B cell (primary cell): Measurements from ENCODE around the gene KIF13A. TPM values are rescaled to one million over a fixed set of nuclear protein-coding genes. Genes with fewer than 3 reads are reported as not detected.

Experiments used
- ATAC-seq: fragments of 200-7000 bp; cut with Tn5 transposase; one replicate; pipeline ENCODE4 v1.10.0; 2021; ENCODE audit warnings: low read depth, mild to moderate bottlenecking, moderate number of reproducible peaks, moderate library complexity
- CTCF ChIA-PET: fragments of 350-600 bp; sonication (Branson Sonifier 250); formaldehyde crosslinking; loops from one replicate; lab custom pipeline; 2021; ENCODE audit warnings: antibody characterized with exemption, inconsistent platforms; lab: Charles Lee
- POLR2A ChIA-PET: fragments of 350-600 bp; sonication (Branson Sonifier 250); formaldehyde crosslinking; loops from one replicate; lab custom pipeline; 2021; ENCODE audit warnings: antibody characterized with exemption; lab: Charles Lee
- DNase-seq: peaks from one replicate; pipeline ENCODE4 v3.0.0; 2013
- H2AFZ ChIP-seq: 2 replicates; pipeline ENCODE4 v1.6.1; 2012; ENCODE audit warnings: mild to moderate bottlenecking, low read depth, low read length; ENCODE audit not compliant: insufficient read depth, poor library complexity, severe bottlenecking
- H3K27ac ChIP-seq, 2 donors: 1 replicate in 1 of 2; 2 replicates in 1 of 2; pipeline ENCODE4 v1.5.1; 2012 to 2013; ENCODE audit warnings: low read length in 2 of 2, mild to moderate bottlenecking in 2 of 2, moderate library complexity in 1 of 2
- H3K27me3 ChIP-seq, 4 experiments: fragments of 200-600 bp in 1 of 4; sonication (generic) in 1 of 4; replicated peaks in 1 of 4; 1 replicate in 2 of 4; 2 replicates in 2 of 4; pipeline versions ENCODE4 v1.6.1 to v1.7.0; 2013 to 2016; ENCODE audit warnings: low read length in 3 of 4, mild to moderate bottlenecking in 2 of 4, mixed read lengths in 1 of 4, moderate library complexity in 1 of 4; ENCODE audit not compliant: insufficient read depth in 4 of 4, control insufficient read depth in 3 of 4; ENCODE audit errors: control extremely low read depth in 1 of 4
- H3K36me3 ChIP-seq, 2 experiments: replicated peaks in 1 of 2; 1 replicate in 1 of 2; 2 replicates in 1 of 2; pipeline versions ENCODE4 v1.6.1 to v1.7.1; 2013; ENCODE audit warnings: low read length in 1 of 2; ENCODE audit not compliant: insufficient read depth in 2 of 2, control insufficient read depth in 1 of 2; ENCODE audit errors: control extremely low read depth in 1 of 2, extremely low read depth in 1 of 2
- H3K4me1 ChIP-seq, 2 donors: fragments of 200-600 bp in 1 of 2; sonication (generic) in 1 of 2; 1 replicate in 1 of 2; 2 replicates in 1 of 2; pipeline versions ENCODE4 v1.5.1 to v1.6.1; 2013 to 2017; ENCODE audit warnings: low read length in 2 of 2; ENCODE audit not compliant: control insufficient read depth in 2 of 2, insufficient read depth in 2 of 2
- H3K4me2 ChIP-seq: replicated peaks from 2 replicates; pipeline ENCODE3; 2012; ENCODE audit warnings: mild to moderate bottlenecking, low read depth, low read length; ENCODE audit not compliant: poor library complexity, severe bottlenecking
- H3K4me3 ChIP-seq, 5 experiments: fragments of 200-600 bp in 1 of 5; sonication (generic) in 1 of 5; 1 replicate in 3 of 5; 2 replicates in 2 of 5; pipeline versions ENCODE4 v1.5.1 to v1.7.0; 2011 to 2016; ENCODE audit warnings: low read length in 4 of 5, mild to moderate bottlenecking in 4 of 5, low read depth in 2 of 5, control low read depth in 1 of 5, moderate library complexity in 1 of 5; ENCODE audit not compliant: insufficient read depth in 1 of 5; ENCODE audit errors: control extremely low read depth in 1 of 5, extremely low read depth in 1 of 5
- H3K79me2 ChIP-seq: fragments of 200-600 bp; sonication (generic); one replicate; pipeline ENCODE4 v1.6.0; 2016; ENCODE audit warnings: low read length; ENCODE audit not compliant: control insufficient read depth, insufficient read depth
- H3K9ac ChIP-seq: fragments of 200-600 bp; sonication (generic); 2 replicates; pipeline ENCODE4 v1.6.1; 2017; ENCODE audit warnings: mild to moderate bottlenecking, low read length, moderate library complexity
- H3K9me3 ChIP-seq, 3 donors: one replicate each; pipeline versions ENCODE4 v1.6.1 to v1.7.1; 2013; ENCODE audit warnings: low read length in 2 of 3; ENCODE audit not compliant: control insufficient read depth in 2 of 3, insufficient read depth in 1 of 3; ENCODE audit errors: control extremely low read depth in 1 of 3
- H4K20me1 ChIP-seq: 2 replicates; pipeline ENCODE4 v1.6.0; 2012; ENCODE audit warnings: mild to moderate bottlenecking, low read length; ENCODE audit not compliant: insufficient read depth, control insufficient read depth, poor library complexity, severe bottlenecking
- H3K27ac Mint-ChIP-seq: one replicate; pipeline ENCODE4 v1.8.0; 2021; ENCODE audit warnings: mixed read lengths
- H3K27me3 Mint-ChIP-seq: one replicate; pipeline ENCODE4 v1.8.0; 2021; ENCODE audit warnings: mixed read lengths
- H3K4me1 Mint-ChIP-seq: one replicate; pipeline ENCODE4 v1.8.0; 2021; ENCODE audit warnings: mixed read lengths
- H3K4me3 Mint-ChIP-seq: one replicate; pipeline ENCODE4 v1.8.0; 2021; ENCODE audit warnings: mixed read lengths
- H3K9me3 Mint-ChIP-seq: one replicate; pipeline ENCODE4 v1.8.0; 2022; ENCODE audit warnings: mixed read lengths; ENCODE audit not compliant: insufficient read depth
- CTCF ChIP-seq: fragments of 200-600 bp; IDR thresholded peaks from one replicate; pipeline ENCODE4 v1.8.0; 2022; ENCODE audit warnings: antibody characterized with exemption, mild to moderate bottlenecking
- EZH2 ChIP-seq: IDR thresholded peaks from 2 replicates; pipeline ENCODE4 v1.6.1; 2012; ENCODE audit warnings: borderline replicate concordance, low read depth, mild to moderate bottlenecking, moderate library complexity, low read length; ENCODE audit not compliant: insufficient read depth, poor library complexity, severe bottlenecking
- WGBS: methylation state at CpG from one replicate; pipeline ENCODE4 v1.1.5; 2013; ENCODE audit warnings: missing lambda C conversion rate; ENCODE audit not compliant: insufficient coverage; 5-methylcytosine and 5-hydroxymethylcytosine counted together
- intact Hi-C: fragments of 100-400 bp; cut with micrococcal nuclease; formaldehyde crosslinking; loops from one replicate; pipeline ENCODE4 v1.10.0; 2022
- polyA plus RNA-seq: library from polyadenylated mRNA; depleted of rRNA; stranded (reverse); fragments of >200 nt; gene quantifications from 2 replicates; pipeline ENCODE4 v1.2.3, GENCODE V29; 2012
- total RNA-seq, 2 donors: library from RNA; stranded (reverse); fragments of 120-200 nt in 1 of 2; gene quantifications; 1 replicate in 1 of 2; 2 replicates in 1 of 2; pipeline versions ENCODE4 v1.2.3 to v1.2.4, GENCODE V29; 2013 to 2022

KIF13A gene
- total and polyA plus RNA-seq, 2 donors (not counting 1 experiment from before 2014, with no cell fraction given) = 2.1 to 23.4 TPM

GRCh38 chr6:17897681-17898080 is 89.8 kb downstream of the KIF13A start:
- ATAC-seq (no peak), DNase-seq (no peak)
- Mint-ChIP-seq H3K27me3 (no peaks in the 10 kb centered on the region), H3K4me3 (no peak overlapping the region), H3K9me3 (peaks cover 14% of the 10 kb centered on the region), H3K4me1 (no peaks in the 10 kb centered on the region), H3K27ac (no peak overlapping the region)
- H2AFZ ChIP-seq = no peak overlapping the region
- no peaks in the 10 kb centered on the region for H3K36me3 ChIP-seq
- no peaks in the 10 kb centered on the region for H3K79me2 ChIP-seq
- peaks cover 5 to 20% (median 8%) of the 10 kb centered on the region in 3 donors for H3K9me3 ChIP-seq
- no peak overlapping the region for H3K4me3 ChIP-seq
- TF ChIP-seq CTCF (no peak), EZH2 (no peak)
- no peaks in the 10 kb centered on the region for H3K4me1 ChIP-seq
- ChIA-PET POLR2A (no interaction called here), CTCF (no interaction called here)
- no peak overlapping the region for H3K9ac ChIP-seq
- WGBS = no CpG with 5 or more reads among the region's 1 CpG
- no peak overlapping the region for H3K27ac ChIP-seq
- intact Hi-C loops = no loop called here
- no peaks in the 10 kb centered on the region for H3K27me3 ChIP-seq
- no peaks in the 10 kb centered on the region for H4K20me1 ChIP-seq
- H3K4me2 ChIP-seq = no peak overlapping the region

- WGBS = no CpG with 5 or more reads among the region's 1 CpG
- Mint-ChIP-seq H3K4me1 (no peaks in the 10 kb centered on the region), H3K27ac (no peak overlapping the region), H3K4me3 (no peak overlapping the region), H3K27me3 (no peaks in the 10 kb centered on the region), H3K9me3 (peaks cover 14% of the 10 kb centered on the region)
- no peak for DNase-seq
- intact Hi-C loops = no loop called here
- no peaks in the 10 kb centered on the region for H3K27me3 ChIP-seq
- no peaks in the 10 kb centered on the region for H4K20me1 ChIP-seq
- no peak for TF ChIP-seq CTCF
- TF ChIP-seq EZH2 = no peak
- H3K36me3 ChIP-seq = no peaks in the 10 kb centered on the region
- no peak overlapping the region for H3K9ac ChIP-seq
- H2AFZ ChIP-seq = no peak overlapping the region
- POLR2A ChIA-PET = no interaction called here
- CTCF ChIA-PET = no interaction called here
- ATAC-seq = no peak
- no peak overlapping the region for H3K27ac ChIP-seq
- H3K4me3 ChIP-seq = no peak overlapping the region
- no peaks in the 10 kb centered on the region for H3K4me1 ChIP-seq
- H3K4me2 ChIP-seq = no peak overlapping the region
- peaks cover 5 to 20% (median 8%) of the 10 kb centered on the region in 3 donors for H3K9me3 ChIP-seq
- H3K79me2 ChIP-seq = no peaks in the 10 kb centered on the region
Observed at GRCh38 chr6:17894905-17895304, 92.5 kb downstream of the KIF13A start.
